ENCODE results near the gene PLCB4.

The PLCB4 gene

GRCh38 chr20:9246731-9247130, 177.8 kb downstream of the PLCB4 start:
- no peaks in the 10 kb centered on the region for H4K20me1 ChIP-seq (ENCODE audit: insufficient read depth, low read length, poor library complexity, severe bottlenecking)
- TF ChIP-seq EZH2phosphoT487 (IDR thresholded peaks at IDR 0.05; ENCODE audit: borderline replicate concordance) (no peak), CTCF (conservative IDR thresholded peaks at IDR 0.05; ENCODE audit: low read length) (no peak)
- no peaks in the 10 kb centered on the region for H3K9me3 ChIP-seq (ENCODE audit: insufficient read depth, low read depth, low read length)
- H3K27me3 ChIP-seq (ENCODE audit: insufficient read depth, low read length, poor library complexity, severe bottlenecking): no peaks in the 10 kb centered on the region
- no peak overlapping the region for H3K4me2 ChIP-seq (ENCODE audit: low read depth, low read length, poor library complexity, severe bottlenecking)
- no peak overlapping the region for H3K9ac ChIP-seq (ENCODE audit: low read depth, low read length, poor library complexity, severe bottlenecking)
- peaks cover 4% of the 10 kb centered on the region for H3K4me1 ChIP-seq (ENCODE audit: insufficient read depth, low read length, poor library complexity, severe bottlenecking)
- no peak overlapping the region for H2AFZ ChIP-seq (ENCODE audit: low read length)
- peaks cover 4% of the 10 kb centered on the region; the same call in 1 of the 2 replicates for H3K79me2 ChIP-seq (ENCODE audit: insufficient read depth, low read length)
- H3F3A ChIP-seq (ENCODE audit: low read depth): no peaks in the 10 kb centered on the region
- H3K36me3 ChIP-seq (ENCODE audit: insufficient read depth, low read length): no peaks in the 10 kb centered on the region
- no peaks in the 10 kb centered on the region for H3K9me2 ChIP-seq (replicated peaks; ENCODE audit: low read depth, low read length)
- no peak overlapping the region for H3K4me3 ChIP-seq (ENCODE audit: low read length, poor library complexity, severe bottlenecking)

GRCh38 chr20:9250511-9250910, 181.6 kb downstream of the PLCB4 start:
- no peak overlapping the region for H3K4me2 ChIP-seq (ENCODE audit: low read depth, low read length, poor library complexity, severe bottlenecking)
- TF ChIP-seq EZH2phosphoT487 (IDR thresholded peaks at IDR 0.05; ENCODE audit: borderline replicate concordance) (no peak), CTCF (conservative IDR thresholded peaks at IDR 0.05; ENCODE audit: low read length) (no peak)
- H3K4me3 ChIP-seq (ENCODE audit: low read length, poor library complexity, severe bottlenecking): no peak overlapping the region
- no peaks in the 10 kb centered on the region for H3K9me3 ChIP-seq (ENCODE audit: insufficient read depth, low read depth, low read length)
- no peaks in the 10 kb centered on the region for H3K36me3 ChIP-seq (ENCODE audit: insufficient read depth, low read length)
- no peak overlapping the region for H3K9ac ChIP-seq (ENCODE audit: low read depth, low read length, poor library complexity, severe bottlenecking)
- H2AFZ ChIP-seq (ENCODE audit: low read length): no peak overlapping the region
- no peaks in the 10 kb centered on the region for H4K20me1 ChIP-seq (ENCODE audit: insufficient read depth, low read length, poor library complexity, severe bottlenecking)
- no peaks in the 10 kb centered on the region; the same call in 1 of the 2 replicates for H3K79me2 ChIP-seq (ENCODE audit: insufficient read depth, low read length)
- no peaks in the 10 kb centered on the region for H3K9me2 ChIP-seq (replicated peaks; ENCODE audit: low read depth, low read length)
- no peaks in the 10 kb centered on the region for H3K4me1 ChIP-seq (ENCODE audit: insufficient read depth, low read length, poor library complexity, severe bottlenecking)
- no peaks in the 10 kb centered on the region for H3F3A ChIP-seq (ENCODE audit: low read depth)
- no peaks in the 10 kb centered on the region for H3K27me3 ChIP-seq (ENCODE audit: insufficient read depth, low read length, poor library complexity, severe bottlenecking)

- Histone ChIP-seq H3K4me1 (ENCODE audit: insufficient read depth, low read length, poor library complexity, severe bottlenecking) (peaks cover 8% of the 10 kb centered on the region), H3K79me2 (ENCODE audit: insufficient read depth, low read length) (no peaks in the 10 kb centered on the region; the same call in 1 of the 2 replicates), H4K20me1 (ENCODE audit: insufficient read depth, low read length, poor library complexity, severe bottlenecking) (no peaks in the 10 kb centered on the region), H3K4me3 (ENCODE audit: low read length, poor library complexity, severe bottlenecking) (no peak overlapping the region), H3K9me3 (ENCODE audit: insufficient read depth, low read depth, low read length) (no peaks in the 10 kb centered on the region), H3K9ac (ENCODE audit: low read depth, low read length, poor library complexity, severe bottlenecking) (no peak overlapping the region), H3K27me3 (ENCODE audit: insufficient read depth, low read length, poor library complexity, severe bottlenecking) (no peaks in the 10 kb centered on the region), H3K9me2 (replicated peaks; ENCODE audit: low read depth, low read length) (no peaks in the 10 kb centered on the region), H3K36me3 (ENCODE audit: insufficient read depth, low read length) (no peaks in the 10 kb centered on the region), H2AFZ (ENCODE audit: low read length) (no peak overlapping the region), H3K4me2 (ENCODE audit: low read depth, low read length, poor library complexity, severe bottlenecking) (no peak overlapping the region), H3F3A (ENCODE audit: low read depth) (no peaks in the 10 kb centered on the region)
- TF ChIP-seq EZH2phosphoT487 (IDR thresholded peaks at IDR 0.05; ENCODE audit: borderline replicate concordance) (no peak), CTCF (conservative IDR thresholded peaks at IDR 0.05; ENCODE audit: low read length) (no peak)
These were observed 184.2 kb downstream of the PLCB4 start for GRCh38 chr20:9253006-9253539.
